ENCODE measurements around the gene CD28.

Gene CD28

GRCh38 chr2:203706403-203706802 is at the start of gene CD28:
CD28 (plus strand) TSS chr2:203706639; CDS start chr2:203706697, 58 bp downstream.
- peak; percentile 91 for DNase-seq

DNA sequence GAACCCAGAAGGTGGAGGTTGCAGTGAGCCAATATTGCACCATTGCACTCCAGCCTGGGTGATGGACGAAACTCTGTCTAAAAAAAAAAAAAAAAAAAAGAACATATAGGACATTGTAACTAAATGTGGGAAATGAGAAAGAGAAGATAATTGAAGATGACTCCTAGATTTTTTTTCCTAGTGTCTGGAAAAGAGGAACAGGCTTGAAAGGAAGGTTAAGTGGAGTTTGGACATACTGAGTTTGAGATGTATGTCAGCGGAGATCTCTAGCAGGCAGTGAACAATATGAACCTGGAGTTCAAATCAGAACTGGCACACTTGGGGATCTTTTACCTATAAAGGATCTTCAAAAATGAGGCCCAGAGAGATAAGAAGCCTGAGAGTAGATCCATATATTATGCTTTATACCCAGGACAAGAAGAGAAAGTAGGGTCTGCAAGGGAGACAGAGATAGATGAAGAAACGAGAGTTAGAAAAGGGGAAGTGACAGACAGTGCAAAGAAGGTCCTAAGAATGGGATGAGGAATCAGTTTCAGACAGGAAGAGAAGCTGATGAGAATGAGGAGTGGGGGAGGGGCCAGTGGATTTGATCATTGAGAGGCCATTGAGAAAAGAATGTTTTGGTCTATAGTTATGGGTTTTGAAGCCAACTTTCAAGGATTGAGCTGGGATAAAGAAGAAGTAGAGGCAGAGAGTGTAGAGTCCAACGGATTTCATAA is 46.9 kb upstream of the CD28 start:
- no peak for DNase-seq

DNA sequence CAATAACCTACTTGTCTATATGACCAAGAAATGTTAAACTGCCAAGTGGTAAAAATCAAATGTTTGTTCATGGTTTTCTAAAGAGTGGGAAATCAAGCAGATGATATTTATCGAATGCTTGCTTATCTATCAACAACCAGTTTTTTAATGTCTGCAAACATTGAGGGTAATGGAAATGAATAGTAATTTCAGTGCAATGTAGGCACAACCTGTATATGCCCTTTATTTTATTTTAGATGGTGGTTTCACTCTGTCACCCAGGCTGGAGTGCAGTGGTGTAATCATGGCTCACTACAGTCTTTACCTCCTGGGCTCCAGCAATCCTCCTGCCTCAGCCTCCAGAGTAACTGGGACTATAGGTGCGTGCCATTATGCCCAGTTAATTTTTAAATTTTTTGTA is 46.0 kb upstream of the CD28 start:
- DNase-seq: no peak

GRCh38 chr2:203661279-203661908 is 45.0 kb upstream of the CD28 start:
- DNase-seq: no peak

DNA sequence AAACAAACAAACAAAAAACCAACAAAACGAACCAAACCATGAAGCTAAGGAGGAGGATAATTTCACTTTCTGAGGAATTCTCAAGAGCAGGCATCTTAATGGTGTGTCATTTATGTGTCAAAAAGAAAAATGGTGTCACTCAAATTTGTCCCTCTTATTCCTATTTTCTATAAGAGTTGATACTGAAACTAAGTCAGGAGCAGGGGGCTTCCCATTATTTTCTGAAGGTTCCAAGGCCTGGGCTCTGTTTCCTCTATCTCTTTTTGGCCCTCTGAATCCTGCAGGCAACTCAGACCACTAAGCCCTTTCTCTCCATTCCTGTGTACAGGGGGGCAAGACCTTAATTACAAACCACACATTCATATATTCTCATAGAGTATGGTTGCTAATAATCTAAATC is 44.0 kb upstream of the CD28 start:
- no peak for DNase-seq

GRCh38 chr2:203662951-203663350 is 43.5 kb upstream of the CD28 start:
- DNase-seq: no peak

DNA sequence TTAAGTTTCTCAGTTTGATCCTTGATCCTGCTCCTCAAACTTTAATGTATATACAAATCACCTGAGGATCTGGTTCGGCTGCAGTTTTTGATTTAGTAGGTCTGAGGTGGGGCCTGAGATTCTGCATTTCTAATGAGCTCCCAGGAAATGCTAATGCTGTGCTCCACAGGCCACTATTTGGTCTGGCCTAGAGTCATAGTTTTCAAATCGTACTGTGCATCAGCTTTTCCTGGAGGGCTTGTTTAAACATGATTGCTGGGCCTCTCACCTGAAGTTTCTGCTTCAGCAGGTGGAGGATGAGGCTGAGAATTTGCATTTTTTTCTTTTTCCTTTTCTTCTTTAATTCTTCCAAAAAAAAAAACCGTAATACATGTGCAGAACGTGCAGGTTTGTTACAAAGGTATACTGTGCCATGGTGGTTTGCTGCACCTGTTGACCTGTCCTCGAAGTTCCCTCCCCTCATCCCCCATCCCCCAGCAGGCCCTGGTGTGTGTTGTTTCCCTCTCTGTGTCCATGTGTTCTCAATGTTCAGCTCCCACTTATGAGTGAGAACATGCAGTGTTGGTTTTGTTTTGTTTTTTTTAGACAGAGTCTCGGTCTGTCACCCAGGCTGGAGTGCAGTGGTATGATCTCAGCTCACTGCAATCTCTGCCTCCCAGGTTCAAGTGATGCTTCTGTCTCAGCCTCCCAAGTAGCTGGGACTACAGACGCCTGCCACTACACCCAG is 42.2 kb upstream of the CD28 start:
- DNase-seq: no peak

GRCh38 chr2:203667838-203668237 is 38.6 kb upstream of the CD28 start:
- no peak for DNase-seq

DNA sequence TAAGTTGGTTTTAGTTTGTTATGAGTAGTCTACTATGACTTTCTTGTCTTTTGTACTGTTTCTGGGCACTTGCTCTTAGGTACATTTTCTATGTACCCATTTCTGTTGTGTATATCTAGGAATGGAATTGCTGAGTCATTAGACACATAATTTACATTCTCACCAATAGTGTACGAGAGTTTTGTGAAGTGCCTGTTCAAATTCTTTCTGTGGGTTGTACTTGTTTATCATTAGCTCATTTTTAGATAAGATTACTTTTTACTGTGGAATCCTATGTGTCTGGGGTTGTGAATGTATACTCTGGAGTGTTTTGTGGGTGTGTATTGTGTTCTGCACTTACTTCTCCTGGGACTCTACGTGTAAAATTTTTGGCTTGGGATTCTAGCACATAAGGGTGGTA is 36.6 kb upstream of the CD28 start:
- no peak for DNase-seq

GRCh38 chr2:203670939-203671338 is 35.5 kb upstream of the CD28 start:
- DNase-seq: no peak

GRCh38 chr2:203671876-203672275 is 34.6 kb upstream of the CD28 start:
- no peak for DNase-seq

DNA sequence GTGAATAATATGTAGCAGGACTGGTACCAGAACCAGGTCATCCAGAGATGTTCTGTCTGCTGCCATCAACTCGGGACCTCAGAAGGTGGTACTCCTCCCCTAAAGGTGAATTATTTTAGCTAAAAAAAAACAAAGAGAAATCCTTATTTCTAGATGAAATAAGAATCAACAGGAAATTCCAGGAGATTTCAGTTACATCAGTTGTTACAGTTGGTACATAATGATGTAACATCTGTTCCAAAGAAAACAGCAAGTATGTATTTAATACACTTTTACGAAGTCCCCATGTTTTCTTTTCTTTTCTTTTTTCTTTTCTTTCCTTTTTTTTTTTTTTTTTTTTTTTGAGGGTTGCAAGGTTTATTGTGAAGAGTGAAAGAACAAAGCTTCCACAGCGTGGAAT is 33.6 kb upstream of the CD28 start:
- DNase-seq: no peak

GRCh38 chr2:203673933-203674332 is 32.5 kb upstream of the CD28 start:
- peak; percentile 11 for DNase-seq

DNA sequence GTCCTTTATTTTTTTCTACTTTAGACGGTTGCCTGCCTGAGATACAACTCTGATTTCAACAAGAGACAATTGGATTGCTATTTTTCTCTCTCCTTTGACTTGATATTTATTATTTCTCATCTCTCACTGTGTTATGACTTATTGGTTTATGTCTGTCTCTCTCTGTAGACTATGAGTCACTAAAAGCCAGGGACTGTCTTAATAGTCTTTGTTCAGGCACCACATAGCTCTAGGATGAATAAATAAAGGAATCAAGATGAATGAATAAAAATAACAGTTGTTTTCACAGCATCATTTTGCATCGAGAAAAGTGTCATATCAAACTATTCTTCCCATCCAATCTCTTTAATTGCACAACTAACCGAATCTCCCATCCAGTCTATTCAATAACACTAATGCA is 31.4 kb upstream of the CD28 start:
- DNase-seq: no peak

- no peak for DNase-seq
Observed at GRCh38 chr2:203678971-203679370, 27.5 kb upstream of the CD28 start.

DNA sequence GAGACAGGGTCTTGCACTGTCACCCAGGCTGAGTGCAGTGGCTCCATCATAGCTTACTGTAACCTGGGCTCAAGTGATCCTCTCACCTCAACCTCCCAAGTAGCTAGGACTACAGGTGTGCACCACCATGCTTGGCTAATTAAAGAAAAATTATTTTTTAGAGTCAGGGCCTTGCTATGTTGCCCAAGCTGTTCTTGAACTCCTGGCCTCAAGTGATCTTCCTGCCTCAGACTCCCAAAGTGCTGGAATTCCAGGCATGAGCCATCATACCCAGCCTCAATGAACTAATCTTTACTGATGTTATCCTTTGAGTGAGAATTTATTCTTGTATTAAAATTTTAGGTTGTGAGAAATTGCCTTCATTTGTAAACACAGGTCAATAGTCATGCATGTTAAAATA is 27.0 kb upstream of the CD28 start:
- DNase-seq: no peak

GRCh38 chr2:203681978-203682377 is 24.5 kb upstream of the CD28 start:
- DNase-seq: no peak

- DNase-seq: no peak
Observed at GRCh38 chr2:203682688-203683130, 23.7 kb upstream of the CD28 start.

GRCh38 chr2:203683421-203683820 is 23.0 kb upstream of the CD28 start:
- no peak for DNase-seq

DNA sequence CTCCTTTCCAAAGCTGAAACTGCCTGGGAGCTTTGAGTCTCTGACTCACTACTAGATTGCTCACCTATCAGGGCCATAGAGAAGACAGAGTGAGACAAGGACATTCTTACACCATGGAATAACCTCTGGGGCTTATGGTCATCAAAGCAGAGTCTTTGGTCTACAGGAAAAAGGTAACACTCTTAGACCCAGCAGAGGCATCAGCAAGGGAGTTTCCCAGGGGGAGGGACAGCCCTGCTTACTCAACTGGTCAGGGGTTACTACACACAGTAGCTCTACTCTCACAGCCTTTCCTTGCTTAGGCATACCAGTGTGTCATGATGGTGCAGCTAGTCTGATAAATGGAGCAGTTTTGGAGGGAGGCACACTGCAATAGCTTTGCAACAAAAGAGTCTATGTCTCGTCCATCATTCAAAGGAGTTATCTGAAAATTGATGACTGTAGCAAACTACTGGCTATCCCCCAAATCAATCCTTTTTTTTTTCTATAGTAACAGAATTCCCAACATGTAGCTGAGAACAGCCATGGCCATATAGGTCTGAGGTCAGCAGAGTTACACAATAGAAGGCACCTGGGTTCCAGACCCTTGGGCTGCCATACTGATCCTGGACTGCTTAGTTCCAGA is 22.4 kb upstream of the CD28 start:
- peak; percentile 9 for DNase-seq

DNA sequence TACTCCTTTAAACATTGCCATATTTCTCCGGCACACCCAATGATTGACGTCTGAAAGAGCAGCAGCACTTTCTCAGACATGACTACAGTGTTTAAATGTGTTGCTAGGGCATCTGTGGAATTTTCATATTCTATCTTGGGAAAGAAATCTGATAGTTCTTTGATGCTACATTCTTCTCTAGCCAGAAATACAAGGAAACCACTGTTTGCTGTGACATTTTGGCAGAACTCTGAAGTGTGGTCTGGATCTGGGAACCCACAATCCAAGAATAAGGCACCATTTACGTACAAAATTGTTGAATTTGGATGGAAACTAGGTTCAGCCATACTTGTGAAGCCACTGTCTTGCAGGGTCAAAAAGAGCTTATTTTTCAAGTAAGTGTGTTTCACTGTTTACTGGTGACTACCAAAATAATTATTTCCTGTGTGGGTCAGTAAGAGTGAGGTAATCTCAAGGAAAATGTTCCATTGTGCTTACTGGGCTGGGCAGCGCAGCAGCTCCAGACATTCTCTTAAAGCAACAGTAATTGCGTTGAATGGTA is 21.3 kb upstream of the CD28 start:
- DNase-seq: no peak

GRCh38 chr2:203685789-203686420 is 20.5 kb upstream of the CD28 start:
- no peak for DNase-seq

- DNase-seq: no peak
Observed at GRCh38 chr2:203687165-203687564, 19.3 kb upstream of the CD28 start.
